ENCODE results near the gene TNFAIP2.
"Not testable (repeated sequence)": the region's sequence is repeated elsewhere in the genome, so short reads cannot be mapped to it uniquely, and the experiment has no call there.

Gene TNFAIP2

DNA sequence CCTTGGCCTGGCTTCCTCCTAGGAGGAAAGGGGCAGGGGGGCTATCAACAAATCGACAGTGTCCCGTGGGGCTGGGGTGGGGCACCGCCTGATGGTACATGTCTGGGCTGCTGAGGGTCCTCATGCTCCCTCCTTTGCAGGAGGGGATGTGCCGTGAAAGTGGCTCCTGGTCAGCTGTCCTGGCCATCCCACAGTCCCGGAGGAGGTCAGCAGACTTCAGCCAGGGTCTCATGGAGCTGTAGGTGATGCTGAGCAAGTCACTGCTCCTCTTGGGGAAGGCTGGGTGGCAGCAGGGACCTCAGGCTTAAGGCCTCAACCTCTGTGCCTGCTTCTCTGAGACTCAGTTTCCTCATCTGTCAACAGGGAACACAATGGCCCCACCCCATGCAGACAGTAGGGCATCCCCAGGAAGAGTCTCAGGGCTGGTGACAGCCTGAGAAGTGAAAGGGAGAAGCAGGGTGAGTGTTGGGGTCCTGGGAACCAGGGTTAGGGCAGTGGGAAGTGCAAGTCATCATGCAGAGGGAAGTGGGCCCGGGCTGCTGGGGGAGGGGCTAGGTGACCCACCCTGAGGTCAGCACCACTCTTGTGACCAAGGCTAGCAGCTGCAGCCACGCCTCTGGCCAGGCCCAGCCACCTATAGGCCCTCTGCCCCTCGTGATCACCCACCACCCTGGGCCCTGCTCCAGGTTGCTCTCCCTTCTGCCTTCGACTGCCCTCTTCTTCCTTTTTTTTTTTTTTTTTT, 4.4 kb upstream of the TNFAIP2 start:
- DNase-seq (ENCODE audit: low read depth, low spot score) = no peak
- H3K27ac ChIP-seq = no peak overlapping the region

DNA sequence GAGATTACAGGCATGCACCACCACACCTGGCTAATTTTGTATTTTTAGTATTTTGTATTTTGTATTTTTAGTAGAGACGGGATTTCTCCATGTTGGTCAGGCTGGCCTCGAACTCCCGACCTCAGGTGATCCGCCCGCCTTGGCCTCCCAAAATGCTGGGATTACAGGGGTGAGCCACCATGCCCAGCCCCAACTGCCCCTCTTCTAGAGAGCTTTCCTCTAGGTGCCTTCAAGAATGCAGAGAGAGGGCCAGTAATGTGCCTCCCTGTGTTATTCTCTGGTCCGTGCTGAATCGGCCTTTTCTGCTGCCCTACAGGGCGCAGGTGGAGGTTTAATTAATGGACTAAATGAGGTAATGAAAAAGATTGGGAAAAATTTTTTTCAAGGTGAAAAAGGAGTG, 3.7 kb upstream of the TNFAIP2 start:
- not testable (repeated sequence) for H3K27ac ChIP-seq; DNase-seq (ENCODE audit: low read depth, low spot score)

DNA sequence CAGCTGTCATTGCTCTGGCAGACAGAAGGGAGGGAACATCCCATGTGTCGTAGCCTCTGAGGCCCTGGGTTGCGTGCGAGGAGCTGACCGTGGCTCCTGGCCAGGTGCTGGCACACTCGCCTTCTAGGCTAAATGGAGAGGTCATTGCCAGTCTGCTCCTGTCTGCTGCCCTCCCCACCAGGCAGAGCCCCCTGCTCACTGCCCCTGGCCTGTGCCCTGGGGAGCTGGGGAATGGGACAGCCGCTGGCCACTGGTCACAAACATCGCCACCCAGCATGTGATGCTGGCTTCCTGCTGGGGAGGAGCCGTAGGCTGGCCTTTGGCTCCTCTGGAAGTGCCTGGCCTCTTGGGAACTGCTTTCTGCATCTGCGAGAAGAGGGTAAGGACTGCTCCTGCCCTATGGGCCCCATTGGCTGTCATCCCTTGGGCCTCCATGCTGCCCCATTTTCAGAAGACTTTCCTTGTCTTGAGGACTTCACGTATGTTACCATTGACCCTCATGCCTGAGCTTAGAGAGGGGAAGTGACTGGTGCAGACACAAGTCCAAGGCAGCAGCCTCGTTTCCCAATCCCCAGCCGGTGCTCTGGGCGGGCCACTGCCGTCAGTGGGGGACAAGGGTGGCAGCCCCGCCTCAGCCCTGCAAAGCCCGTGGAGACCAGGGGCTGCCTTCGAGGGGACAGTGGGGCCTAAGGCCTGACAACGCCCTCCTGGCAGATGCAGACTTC, 2.0 kb upstream of the TNFAIP2 start:
- H3K27ac ChIP-seq = no peak overlapping the region
- no peak for DNase-seq (ENCODE audit: low read depth, low spot score)

GRCh38 chr14:103121846-103122584, 1.2 kb upstream of the TNFAIP2 start:
- no peak for DNase-seq (ENCODE audit: low read depth, low spot score)
- H3K27ac ChIP-seq = no peak overlapping the region

GRCh38 chr14:103122585-103122946, 695 bp upstream of the TNFAIP2 start:
- no peak overlapping the region for H3K27ac ChIP-seq
- DNase-seq (ENCODE audit: low read depth, low spot score) = no peak

- H3K27ac ChIP-seq = peak overlapping the region; percentile 22
- DNase-seq (ENCODE audit: low read depth, low spot score) = no peak
Measured at GRCh38 chr14:103123634-103124500, 606 bp downstream of the TNFAIP2 start.

DNA sequence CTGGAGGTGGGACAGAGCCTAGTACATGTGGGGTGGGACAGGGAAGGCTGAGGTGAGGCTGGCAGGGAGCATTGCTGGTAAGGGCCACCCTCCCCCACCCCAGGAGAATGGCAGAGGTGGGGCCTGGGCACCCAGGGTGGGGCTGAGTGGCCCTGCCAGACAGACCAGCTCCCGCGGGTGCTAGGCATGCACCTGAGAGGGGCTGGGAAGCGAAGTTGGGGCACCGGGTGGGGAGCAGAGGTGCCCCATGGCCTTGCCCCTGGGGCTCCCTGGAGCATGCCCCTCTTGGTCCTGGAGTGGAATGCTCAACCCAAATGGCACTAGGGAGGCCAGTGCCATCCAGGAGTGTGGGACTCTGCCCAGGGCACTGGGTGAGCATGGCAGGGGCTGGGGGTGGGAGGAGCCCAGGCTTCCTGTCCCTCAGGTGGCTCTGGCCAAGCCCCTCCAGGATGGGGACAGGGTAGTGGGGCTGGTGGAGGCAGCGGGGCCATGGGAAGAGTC, 1.3 kb downstream of the TNFAIP2 start:
- DNase-seq (ENCODE audit: low read depth, low spot score) = no peak
- no peak overlapping the region for H3K27ac ChIP-seq

- DNase-seq (ENCODE audit: low read depth, low spot score) = no peak
- no peak overlapping the region for H3K27ac ChIP-seq
Measured at GRCh38 chr14:103125098-103126070, 2.1 kb downstream of the TNFAIP2 start.

- no peak for DNase-seq (ENCODE audit: low read depth, low spot score)
Measured at GRCh38 chr14:103126088-103126872, 3.0 kb downstream of the TNFAIP2 start.

DNA sequence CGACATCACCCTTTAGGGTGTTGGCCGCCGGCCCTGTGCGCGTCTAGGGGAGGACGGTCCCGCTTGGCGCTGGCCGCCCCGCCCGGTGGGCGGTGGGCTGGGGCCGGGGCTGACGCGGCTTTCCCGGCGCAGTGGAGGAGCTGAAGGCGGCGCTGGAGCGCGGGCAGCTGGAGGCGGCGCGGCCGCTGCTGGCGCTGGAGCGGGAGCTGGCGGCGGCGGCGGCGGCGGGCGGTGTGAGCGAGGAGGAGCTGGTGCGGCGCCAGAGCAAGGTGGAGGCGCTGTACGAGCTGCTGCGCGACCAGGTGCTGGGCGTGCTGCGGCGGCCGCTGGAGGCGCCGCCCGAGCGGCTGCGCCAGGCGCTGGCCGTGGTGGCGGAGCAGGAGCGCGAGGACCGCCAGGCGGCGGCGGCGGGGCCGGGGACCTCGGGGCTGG, 3.6 kb downstream of the TNFAIP2 start:
- no peak overlapping the region for H3K27ac ChIP-seq
- no peak for DNase-seq (ENCODE audit: low read depth, low spot score)

More at GRCh38 chr14:103126088-103126872, 3.0 kb downstream of the TNFAIP2 start:
- no peak overlapping the region for H3K27ac ChIP-seq

- H3K27ac ChIP-seq = no peak overlapping the region
- no peak for DNase-seq (ENCODE audit: low read depth, low spot score)
Measured at GRCh38 chr14:103127356-103127755, 4.1 kb downstream of the TNFAIP2 start.

GRCh38 chr14:103127861-103128598, 4.8 kb downstream of the TNFAIP2 start:
- peak overlapping the region; percentile 62 for H3K27ac ChIP-seq

DNA sequence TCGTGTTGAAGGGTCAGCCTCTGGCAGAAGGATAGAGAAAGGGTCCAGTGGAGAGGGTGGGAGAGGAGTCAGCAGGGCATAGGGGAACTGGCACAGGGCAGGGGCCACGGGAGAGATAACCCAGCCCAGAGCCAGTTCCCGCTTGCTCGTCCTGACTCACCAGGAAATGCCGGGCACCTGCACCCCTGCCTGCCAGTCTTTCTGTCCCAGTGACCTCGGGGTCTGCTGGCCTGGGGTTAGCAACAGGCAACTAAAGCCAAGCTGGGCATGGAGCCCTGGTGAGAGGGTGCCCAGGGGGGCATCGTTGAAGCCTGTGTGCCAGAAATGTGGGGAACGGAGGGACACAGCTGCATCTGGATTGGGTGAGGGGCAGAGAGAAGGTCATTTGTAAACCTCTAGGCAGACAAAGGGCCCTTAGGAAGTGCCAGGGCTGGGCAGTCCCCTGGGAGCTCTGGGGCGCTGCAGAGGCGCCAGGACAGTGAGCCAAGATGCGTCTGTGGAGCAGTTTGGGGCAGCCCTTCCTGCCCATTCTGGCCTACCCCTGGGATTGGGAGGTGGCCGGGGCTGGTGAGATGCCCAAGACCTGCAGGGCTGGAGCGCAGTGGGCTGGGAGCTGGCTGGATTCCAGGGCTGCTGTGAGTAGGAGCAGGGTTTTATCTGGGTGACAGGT, 5.5 kb downstream of the TNFAIP2 start:
- no peak for DNase-seq (ENCODE audit: low read depth, low spot score)
- H3K27ac ChIP-seq = peak overlapping the region; percentile 62

More at GRCh38 chr14:103127861-103128598, 4.8 kb downstream of the TNFAIP2 start:
- DNase-seq (ENCODE audit: low read depth, low spot score) = no peak

- H3K27ac ChIP-seq = peak overlapping the region; percentile 62
- DNase-seq (ENCODE audit: low read depth, low spot score) = no peak
Measured at GRCh38 chr14:103129301-103130016, 6.2 kb downstream of the TNFAIP2 start.

GRCh38 chr14:103130017-103130764, 6.9 kb downstream of the TNFAIP2 start:
- peak overlapping the region; percentile 62 for H3K27ac ChIP-seq
- DNase-seq (ENCODE audit: low read depth, low spot score) = no peak
